Measurements from ENCODE around the gene GPX5.
"Not testable (repeated sequence)": the region's sequence is repeated elsewhere in the genome, so short reads cannot be mapped to it uniquely, and the experiment has no call there.

Gene GPX5

GRCh38 chr6:28525496-28526039 lies at the start of gene GPX5:
Gene GPX5 (plus strand): TSS chr6:28525881. CDS start chr6:28526014, 133 bp downstream.
- DNase-seq (ENCODE audit: extremely low spot score, insufficient read length, low read depth) (no peak), FAIRE-seq (no peak)

GRCh38 chr6:28478518-28478917 lies 47.2 kb upstream of the GPX5 start:
- FAIRE-seq (no peak), DNase-seq (ENCODE audit: extremely low spot score, insufficient read length, low read depth) (no peak)

GRCh38 chr6:28480253-28480932 lies 45.3 kb upstream of the GPX5 start:
- DNase-seq (ENCODE audit: extremely low spot score, insufficient read length, low read depth) (no peak), FAIRE-seq (no peak)

DNA sequence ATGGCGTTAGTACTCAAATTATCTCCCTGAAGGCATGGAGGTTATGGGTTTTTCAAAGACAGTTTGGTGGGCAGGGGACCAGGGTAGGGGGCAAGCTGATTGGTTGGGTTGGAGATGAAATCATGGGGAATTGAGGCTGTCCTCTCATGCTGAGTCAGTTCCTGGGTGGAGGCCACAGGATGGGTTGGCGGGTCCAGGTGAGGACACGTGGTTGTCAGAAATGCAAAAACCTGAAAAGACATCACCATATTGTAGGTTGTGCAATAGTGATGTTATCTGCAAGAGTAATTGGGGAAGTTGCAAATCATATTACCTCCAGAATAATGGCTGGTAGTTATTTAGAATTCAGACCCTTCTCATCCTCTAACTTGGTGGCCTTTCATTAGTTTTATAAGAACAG lies 40.2 kb upstream of the GPX5 start:
- FAIRE-seq: no peak
- no peak for DNase-seq (ENCODE audit: extremely low spot score, insufficient read length, low read depth)

DNA sequence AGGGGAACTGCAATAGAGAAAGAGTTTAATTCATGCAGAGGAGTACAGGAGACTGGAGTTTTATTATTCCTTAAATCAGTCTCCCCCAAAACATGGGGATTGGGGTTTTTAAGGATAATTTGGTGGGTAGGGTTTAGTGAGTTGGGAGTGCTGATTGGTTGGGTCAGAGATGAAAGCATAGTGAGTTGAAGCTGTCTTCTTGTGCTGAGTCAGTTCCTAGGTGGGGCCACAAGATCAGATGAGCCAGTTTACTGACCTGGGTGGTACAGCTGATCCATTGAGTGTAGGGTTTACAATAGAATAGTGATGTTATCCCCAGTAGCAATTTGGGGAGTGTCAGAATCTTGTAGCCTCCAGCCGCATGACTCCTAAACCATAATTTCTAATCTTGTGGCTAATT lies 39.1 kb upstream of the GPX5 start:
- FAIRE-seq: no peak

GRCh38 chr6:28486988-28487742 lies 38.5 kb upstream of the GPX5 start:
- FAIRE-seq (no peak), DNase-seq (ENCODE audit: extremely low spot score, insufficient read length, low read depth) (no peak)

More for the DNA sequence above, 39.1 kb upstream of the GPX5 start:
- no peak for DNase-seq (ENCODE audit: extremely low spot score, insufficient read length, low read depth)

DNA sequence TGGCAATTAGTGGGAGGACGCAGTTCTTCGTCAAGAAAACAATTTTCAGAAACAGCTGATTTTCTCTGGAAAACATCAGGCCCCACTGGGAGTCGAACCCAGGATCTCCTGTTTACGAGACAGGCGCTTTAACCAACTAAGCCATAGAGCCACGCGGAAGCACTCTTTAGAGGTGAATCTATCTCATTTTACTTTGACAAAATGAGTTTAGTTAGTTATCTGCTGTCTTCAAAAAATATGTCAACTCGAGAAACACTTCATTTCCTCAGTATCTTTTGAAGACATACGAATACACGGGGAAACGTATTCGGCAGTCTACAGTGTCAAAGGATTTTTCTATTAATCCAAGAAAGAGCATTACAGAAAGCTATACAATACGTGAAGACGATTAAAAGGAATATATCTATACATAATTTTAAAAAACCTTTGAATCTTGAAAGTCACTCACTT lies 36.7 kb upstream of the GPX5 start:
- DNase-seq (ENCODE audit: extremely low spot score, insufficient read length, low read depth) (no peak), FAIRE-seq (peak; percentile 29)

GRCh38 chr6:28489366-28490204 lies 36.1 kb upstream of the GPX5 start:
- FAIRE-seq: peak; percentile 47
- peak; percentile 28 for DNase-seq (ENCODE audit: extremely low spot score, insufficient read length, low read depth)

GRCh38 chr6:28490205-28490890 lies 35.3 kb upstream of the GPX5 start:
- no peak for DNase-seq (ENCODE audit: extremely low spot score, insufficient read length, low read depth)
- FAIRE-seq: no peak

DNA sequence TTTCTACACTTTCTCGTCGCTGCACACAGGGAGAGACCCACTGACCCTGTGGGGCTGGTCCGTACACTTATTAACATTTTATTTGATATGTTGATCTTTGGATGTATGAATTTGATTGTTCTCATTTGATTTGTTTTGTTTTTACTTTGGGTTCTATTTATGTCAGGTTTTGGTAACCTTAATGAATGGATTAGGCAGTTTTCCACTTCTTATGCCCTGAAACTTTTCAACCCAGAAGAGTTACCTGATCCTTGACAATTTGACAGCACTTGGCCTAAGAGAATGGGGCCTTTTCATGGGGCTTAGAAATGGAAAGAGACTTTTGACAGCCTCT lies 33.7 kb upstream of the GPX5 start:
- FAIRE-seq: no peak
- DNase-seq (ENCODE audit: extremely low spot score, insufficient read length, low read depth): no peak

DNA sequence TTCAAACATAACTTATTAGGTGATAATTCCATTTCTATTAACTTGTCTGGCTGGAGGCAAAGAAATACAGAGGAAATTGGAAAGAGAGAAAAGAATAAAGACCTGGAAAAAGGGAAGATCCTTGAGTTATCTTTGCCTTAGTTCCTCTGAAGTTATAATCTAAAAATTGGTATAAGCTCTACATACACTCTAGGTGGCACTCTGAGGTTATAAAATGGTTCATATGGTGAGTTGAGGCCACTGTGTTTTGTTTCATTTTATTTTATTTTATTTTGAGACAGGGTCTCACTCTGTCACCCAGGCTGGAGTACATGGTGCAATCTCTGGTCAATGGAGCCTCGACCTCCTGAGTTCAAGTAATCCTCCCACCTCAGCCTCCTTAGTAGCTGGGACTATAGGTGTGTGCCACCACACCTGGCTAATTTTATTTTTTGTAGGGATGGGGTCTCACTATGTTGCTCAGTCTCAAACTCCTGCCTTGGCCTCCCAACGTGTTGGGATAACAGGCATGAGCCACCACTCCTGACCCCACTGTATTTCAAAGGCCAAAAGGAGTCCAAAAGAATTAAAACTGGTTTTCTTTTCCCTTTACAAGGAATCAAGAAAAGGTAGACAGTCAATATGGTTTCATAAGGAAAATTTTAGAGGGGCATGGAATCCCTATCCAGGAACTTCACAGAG lies 29.4 kb upstream of the GPX5 start:
- no peak for FAIRE-seq

GRCh38 chr6:28497306-28497705 lies 28.4 kb upstream of the GPX5 start:
- FAIRE-seq (no peak), DNase-seq (ENCODE audit: extremely low spot score, insufficient read length, low read depth) (no peak)

More for the DNA sequence above, 29.4 kb upstream of the GPX5 start:
- no peak for DNase-seq (ENCODE audit: extremely low spot score, insufficient read length, low read depth)

DNA sequence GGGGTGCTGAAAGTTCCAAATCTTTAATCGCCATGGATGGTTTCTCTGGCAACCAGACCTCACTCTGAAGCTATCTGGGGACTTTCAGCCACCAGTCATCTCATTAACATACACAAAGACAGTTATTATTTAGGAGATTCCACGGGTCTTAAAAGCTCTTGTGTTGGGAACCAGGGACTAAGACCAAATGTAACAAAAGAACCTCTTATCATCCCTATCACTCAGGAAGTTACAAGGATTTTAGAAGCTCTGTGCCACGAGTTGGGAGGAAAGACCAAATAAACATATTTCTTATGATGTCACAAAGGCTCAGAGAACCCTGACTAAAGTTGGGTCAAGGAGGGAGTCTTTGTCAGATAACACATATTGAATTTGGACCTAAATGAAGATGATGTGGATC lies 27.8 kb upstream of the GPX5 start:
- DNase-seq (ENCODE audit: extremely low spot score, insufficient read length, low read depth): no peak
- FAIRE-seq: no peak

DNA sequence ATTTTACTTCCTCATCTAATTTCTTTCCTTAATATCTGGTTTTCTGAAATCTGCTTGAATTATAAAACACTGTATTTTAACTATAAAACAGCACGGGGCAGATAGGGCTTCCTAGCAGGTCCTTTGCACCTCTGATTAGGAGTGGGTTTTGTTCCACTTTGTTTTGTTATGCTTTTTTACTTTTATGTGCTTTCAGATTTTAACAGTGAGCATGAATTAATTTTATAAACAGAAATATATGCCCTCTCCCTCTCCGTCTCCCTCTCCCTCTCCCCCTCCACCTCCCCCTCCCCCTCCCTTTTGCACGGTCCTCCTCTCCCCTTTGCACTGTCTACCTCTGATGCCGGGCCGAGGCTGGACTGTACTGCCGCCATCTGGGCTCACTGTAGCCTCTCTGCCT lies 24.4 kb upstream of the GPX5 start:
- FAIRE-seq (no peak), DNase-seq (ENCODE audit: extremely low spot score, insufficient read length, low read depth) (no peak)

DNA sequence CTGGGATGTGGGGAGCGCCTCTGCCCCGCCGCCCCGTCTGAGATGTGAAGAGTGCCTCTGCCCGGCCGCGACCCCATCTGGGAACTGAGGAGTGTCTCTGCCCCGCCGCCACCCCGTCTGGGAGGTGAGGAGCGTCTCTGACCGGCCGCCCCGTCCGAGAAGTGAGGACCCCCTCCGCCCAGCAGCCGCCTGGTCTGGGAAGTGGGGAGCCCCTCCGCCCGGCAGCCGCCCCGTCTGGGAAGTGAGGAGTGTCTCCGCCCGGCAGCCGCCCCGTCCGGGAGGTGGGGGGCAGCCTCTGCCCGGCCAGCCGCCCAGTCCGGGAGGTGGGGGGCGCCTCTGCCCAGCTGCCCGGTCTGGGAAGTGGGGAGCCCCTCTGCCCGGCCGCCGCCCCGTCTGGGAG lies 23.5 kb upstream of the GPX5 start:
- FAIRE-seq; DNase-seq (ENCODE audit: extremely low spot score, insufficient read length, low read depth): not testable (repeated sequence)

DNA sequence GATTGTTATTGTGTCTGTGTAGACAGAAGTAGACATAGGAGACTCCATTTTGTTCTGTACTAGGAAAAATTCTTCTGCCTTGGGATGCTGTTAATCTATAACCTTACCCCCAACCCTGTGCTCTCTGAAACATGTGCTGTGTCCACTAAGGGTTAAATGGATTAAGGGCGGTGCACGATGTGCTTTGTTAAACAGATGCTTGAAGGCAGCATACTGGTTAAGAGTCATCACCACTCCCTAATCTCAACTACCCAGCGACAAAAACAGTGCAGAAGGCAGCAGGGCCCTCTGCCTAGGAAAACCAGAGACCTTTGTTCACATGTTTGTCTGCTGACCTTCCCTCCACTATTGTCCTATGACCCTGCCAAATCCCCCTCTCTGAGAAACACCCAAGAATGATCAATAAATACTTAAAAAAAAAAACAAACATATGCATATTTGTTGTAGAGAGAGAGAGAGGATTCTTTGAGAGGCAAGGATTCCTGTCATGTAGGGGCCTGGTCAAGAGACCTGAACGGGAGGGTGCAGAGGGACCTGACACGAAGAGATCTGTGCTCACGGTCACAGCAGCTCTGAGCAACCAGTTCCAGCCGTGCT lies 22.9 kb upstream of the GPX5 start:
- not testable (repeated sequence) for DNase-seq (ENCODE audit: extremely low spot score, insufficient read length, low read depth); FAIRE-seq

GRCh38 chr6:28505733-28506132 lies 19.9 kb upstream of the GPX5 start:
- no peak for FAIRE-seq
- no peak for DNase-seq (ENCODE audit: extremely low spot score, insufficient read length, low read depth)

GRCh38 chr6:28506807-28507475 lies 18.7 kb upstream of the GPX5 start:
- DNase-seq (ENCODE audit: extremely low spot score, insufficient read length, low read depth) (no peak), FAIRE-seq (no peak)

Data from GM18507 (cell line).